HG03159 (cell line): Measurements from ENCODE around the gene ZPBP.
"Not testable (repeated sequence)": the region's sequence is repeated elsewhere in the genome, so short reads cannot be mapped to it uniquely, and the experiment has no call there.

Experiments
- ATAC-seq: cut with Tn5 transposase; IDR thresholded peaks from one replicate; pipeline ENCODE4 v1.9.1; 2021; ENCODE audit warnings: mild to moderate bottlenecking, moderate library complexity; ENCODE audit not compliant: unreplicated experiment

Gene ZPBP

GRCh38 chr7:50047716-50048115 lies 45.3 kb downstream of the ZPBP start:
- ATAC-seq = no peak

GRCh38 chr7:50041165-50041564 lies 51.9 kb downstream of the ZPBP start:
- ATAC-seq = not testable (repeated sequence)

- no peak for ATAC-seq
Observed at GRCh38 chr7:50037086-50037485, 56.0 kb downstream of the ZPBP start.

GRCh38 chr7:50022991-50023390 lies 70.1 kb downstream of the ZPBP start:
- ATAC-seq = no peak

DNA sequence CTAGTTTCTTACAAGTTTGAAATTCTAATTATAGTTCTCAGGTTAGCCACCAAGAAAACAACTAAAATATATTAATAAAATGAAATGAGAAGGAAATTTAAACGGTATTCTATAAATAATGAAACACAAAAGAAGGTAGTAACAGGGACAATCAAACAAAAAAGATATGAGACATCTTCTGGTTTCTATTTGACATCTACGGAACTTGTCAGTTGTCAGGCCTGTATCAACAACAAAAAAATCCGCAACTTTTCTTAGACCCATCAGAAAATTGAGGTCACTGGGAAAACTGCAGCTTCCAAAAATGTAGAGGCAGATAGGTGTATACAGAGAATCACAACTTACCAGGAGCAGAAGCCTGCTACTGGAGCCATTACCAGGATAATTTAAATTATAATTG lies 70.6 kb downstream of the ZPBP start:
- ATAC-seq = no peak

- ATAC-seq = no peak
Observed at GRCh38 chr7:49995681-49996080, 97.4 kb downstream of the ZPBP start.

DNA sequence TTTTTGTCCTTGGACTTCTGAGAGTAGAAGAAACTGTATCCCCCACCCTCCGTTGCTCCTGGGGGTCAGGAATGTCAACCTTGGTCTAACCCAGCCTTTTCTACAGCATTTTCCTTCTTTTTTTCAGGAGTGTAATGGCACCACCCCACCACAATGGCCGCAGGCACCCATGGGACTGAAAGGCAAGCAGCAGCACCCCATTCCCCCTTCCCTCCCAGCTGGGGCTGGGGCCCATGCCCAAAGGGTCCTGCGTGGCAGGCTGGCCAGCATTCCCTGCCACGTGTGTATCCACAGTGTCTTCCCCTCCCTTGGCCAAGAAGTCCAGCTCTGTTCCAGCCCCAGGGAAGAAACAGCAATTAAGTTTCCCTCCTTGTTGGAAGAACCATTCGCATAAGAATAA lies 106.9 kb downstream of the ZPBP start:
- no peak for ATAC-seq

DNA sequence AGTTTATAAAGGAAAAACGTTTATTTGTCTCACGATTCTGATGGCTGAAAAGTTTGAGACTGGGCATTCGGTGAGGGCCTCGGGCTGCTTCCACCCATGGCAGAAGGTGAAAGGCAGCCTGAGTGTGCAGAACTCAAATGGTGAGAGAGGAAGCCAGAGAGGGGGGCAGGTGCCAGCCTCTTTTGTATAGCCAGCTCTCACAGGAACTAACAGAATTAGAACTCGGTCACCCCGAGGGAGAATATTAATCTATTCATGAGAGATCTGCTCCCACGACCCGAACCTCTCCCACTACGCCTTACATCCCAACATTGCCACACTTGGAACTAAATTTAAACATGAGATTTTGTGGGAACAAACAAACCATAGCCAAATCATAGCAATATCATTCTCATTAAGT lies 112.6 kb downstream of the ZPBP start:
- no peak for ATAC-seq

GRCh38 chr7:49976238-49976637 lies 116.8 kb downstream of the ZPBP start:
- no peak for ATAC-seq

DNA sequence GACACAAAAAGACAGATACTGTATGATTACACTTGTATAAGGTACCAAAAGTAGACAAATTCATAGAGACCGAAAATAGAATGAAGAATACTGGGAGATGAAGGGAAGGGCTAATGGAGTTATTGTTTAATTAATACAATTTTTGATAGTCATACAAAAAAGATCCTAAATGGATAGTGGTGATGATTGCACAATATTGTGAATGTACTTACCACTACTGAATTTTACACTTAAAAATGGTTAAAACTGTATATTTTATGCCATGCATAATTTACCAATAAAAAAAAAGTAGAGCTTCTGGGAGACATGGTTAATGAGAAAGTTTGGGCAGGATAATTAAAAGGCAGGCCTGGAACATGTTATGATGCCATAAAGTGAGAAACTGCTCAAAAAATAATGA lies 119.0 kb downstream of the ZPBP start:
- ATAC-seq = no peak

DNA sequence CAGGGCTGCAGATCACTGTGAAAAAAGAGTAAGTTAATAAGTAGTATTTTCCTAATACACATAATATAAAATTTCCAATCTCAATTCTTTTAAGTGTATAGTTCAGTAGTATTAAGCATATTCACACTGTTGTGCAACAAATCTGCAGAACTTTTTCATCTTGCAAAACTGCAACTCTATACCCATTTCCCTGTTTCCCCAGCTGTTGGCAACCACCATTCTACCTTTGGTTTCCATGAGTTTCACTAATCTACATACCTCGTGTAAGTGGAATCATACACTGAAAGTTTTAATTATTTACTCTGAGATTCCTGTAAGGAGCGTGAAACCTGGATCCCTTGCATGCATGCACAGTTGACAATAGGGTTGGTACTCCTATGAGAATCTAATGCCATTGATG lies 155.4 kb downstream of the ZPBP start:
- ATAC-seq = no peak

DNA sequence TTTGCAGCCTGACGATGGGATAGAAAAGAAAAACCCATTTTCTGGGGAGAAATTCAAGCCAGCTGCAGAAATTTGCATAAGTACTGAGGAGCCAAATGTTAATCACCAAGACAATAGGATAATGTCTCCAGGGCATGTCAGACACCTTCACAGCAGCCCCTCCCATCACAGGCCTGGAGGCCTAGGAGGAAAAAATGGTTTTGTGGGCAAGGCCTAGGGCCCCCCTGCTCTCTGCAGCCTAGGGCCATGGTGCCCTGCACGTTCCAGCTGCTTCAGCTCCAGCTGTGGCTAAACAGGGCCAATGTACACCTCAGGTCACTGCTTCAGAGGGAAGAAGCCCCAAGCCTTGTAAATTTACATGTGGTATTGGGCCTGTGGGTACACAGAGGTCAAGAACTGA lies 161.4 kb downstream of the ZPBP start:
- ATAC-seq = no peak

DNA sequence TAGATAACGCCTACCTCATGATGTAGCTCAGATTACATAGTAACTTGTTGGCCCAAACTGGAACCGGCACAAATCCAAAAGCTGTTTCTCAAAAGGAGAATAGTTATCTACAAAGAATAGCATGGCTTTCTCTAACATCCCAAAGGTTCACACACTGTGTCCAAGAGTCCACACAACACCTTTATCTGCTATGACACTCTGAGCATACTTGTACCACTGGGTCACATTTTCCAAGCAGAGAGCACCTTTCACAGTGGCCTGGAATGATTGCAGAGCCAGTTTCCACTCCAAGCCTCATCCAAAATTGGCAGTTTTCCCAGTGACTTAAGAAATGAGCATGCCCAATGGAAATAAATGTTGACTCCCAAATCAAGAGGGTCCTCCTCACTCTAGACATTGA lies 164.3 kb downstream of the ZPBP start:
- ATAC-seq = no peak

- no peak for ATAC-seq
Observed at GRCh38 chr7:49927631-49928030, 165.4 kb downstream of the ZPBP start.

DNA sequence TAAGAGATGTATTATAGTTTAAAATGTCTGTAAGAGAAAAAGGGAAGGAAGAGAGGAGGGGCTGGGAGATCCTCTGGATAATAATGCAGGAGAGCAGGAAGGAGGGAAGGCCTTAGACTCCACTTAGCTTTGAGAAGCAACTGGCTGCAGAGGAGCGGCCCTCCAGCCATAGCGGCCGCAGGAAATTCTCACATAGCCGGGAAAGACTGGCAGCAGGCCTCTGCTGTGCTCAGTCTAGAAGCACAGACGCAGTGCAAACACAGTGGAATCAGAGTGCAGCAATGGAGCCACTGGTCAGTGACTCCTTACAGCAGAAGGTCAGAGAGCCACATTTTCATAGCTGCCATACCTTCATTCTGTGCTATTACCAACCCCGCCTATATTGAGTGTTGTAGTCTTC lies 166.3 kb downstream of the ZPBP start:
- ATAC-seq = no peak

- no peak for ATAC-seq
Observed at GRCh38 chr7:49911909-49912308, 181.1 kb downstream of the ZPBP start.

- ATAC-seq = no peak
Observed at GRCh38 chr7:49894543-49894942, 198.5 kb downstream of the ZPBP start.

- no peak for ATAC-seq
Observed at GRCh38 chr7:49893131-49893530, 199.9 kb downstream of the ZPBP start.

DNA sequence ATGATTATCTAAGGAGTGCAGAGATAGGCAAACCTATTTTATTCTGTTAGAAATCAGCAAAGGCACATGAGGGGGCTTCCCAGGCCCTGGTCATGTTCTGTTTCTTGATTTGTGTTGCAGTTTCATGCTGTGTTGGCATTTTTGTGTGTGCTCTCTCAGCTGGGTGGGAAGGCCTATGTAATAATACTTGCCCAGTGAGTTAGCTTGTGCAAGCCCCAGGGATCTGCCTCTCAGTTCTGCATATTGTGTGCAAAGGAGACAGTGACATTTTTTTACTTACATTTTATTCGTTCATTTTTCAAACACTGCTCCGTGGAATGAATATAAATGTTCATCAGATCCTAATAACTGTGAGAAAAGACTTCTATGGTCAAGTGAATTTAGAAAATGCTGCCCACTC lies 200.6 kb downstream of the ZPBP start:
- ATAC-seq = no peak
